G401.6 (cell line): ENCODE results near the gene TMC7.

Experiments used
- FAIRE-seq: peaks from 2 replicates; lab custom pipeline; 2012; peaks lifted over from hg19 to GRCh38; lab: Jason Lieb, UNC

TMC7 gene

GRCh38 chr16:19031738-19032137 is 48.0 kb downstream of the TMC7 start:
- no peak for FAIRE-seq

DNA sequence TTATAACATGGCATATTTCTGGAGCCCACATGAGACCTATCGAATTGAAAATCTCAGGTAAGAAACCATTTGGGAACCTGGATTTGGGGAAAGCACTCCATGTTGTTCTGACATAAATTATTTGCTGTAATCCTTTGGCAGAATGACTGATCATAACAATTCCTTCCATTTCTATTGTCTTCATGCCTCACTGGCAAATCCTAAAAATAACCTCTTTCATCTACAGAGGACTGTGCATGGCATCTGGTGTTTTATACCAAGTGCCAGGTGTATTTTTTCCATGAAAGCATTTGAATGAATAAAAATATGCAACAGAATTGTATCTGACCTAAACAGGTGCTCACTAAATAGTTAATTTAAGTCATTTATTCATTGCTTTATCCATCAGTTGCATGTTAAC is 50.0 kb downstream of the TMC7 start:
- no peak for FAIRE-seq

- FAIRE-seq, result no peak
Measured at GRCh38 chr16:19040400-19040799, 56.7 kb downstream of the TMC7 start.

DNA sequence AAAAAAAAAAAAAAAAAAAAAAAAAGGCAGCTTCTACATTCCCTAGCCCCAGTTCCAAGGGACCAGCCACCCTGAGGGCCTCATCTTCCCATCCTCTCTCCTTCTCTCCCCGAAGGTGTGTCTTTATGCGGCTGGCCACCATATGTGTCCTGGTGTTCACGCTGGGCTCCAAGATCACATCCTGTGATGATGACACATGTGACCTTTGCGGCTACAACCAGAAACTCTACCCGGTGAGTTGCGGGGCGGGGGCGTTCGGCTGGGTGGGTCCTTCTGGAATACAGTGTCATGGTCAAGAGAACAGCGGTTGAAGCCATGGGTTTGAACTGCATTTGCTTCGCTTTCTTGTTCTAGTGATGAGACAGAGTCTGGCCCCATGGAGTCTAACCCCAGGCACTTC is 61.0 kb downstream of the TMC7 start:
- FAIRE-seq, result no peak

GRCh38 chr16:19046062-19046461 is 62.3 kb downstream of the TMC7 start:
- FAIRE-seq, result no peak

DNA sequence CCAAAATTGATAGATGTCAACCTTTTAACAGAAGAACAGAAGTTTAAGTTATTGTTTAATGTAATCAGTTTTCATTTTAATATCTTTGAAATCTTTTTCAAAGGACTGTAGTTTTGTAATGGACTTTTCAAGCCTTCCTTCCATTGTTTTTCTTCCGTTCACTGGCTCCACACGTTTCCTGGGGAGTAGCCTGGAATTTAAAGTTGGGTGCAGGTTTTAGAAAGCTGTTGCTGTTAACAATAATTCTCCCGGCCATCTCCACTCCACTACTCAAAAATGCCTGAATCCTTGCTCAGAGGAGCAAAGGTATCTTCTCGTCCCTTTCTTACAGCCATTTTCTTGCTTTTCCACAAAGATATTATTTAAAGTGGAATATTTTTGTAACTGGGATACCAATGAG is 79.0 kb downstream of the TMC7 start:
- FAIRE-seq, result no peak

DNA sequence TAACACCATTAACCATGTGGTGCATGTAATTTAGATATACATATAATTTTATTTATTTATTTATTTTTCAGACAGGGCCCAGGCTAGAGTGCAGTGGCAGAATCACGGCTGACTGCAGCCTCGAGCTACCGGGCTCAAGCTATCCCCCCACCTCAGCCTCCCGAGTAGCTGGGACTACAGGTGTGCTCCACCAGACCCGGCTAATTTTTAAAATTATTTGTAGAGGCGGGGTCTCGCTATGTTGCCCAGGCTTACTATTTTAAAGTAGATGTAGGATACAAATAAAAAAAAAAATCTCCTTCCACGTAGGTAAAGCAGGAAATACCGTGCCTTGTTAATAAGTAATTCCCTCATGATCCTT is 83.2 kb downstream of the TMC7 start:
- no peak for FAIRE-seq

GRCh38 chr16:19067349-19068236 is 83.9 kb downstream of the TMC7 start, which contains the start of gene COQ7:
Gene COQ7 (plus strand): TSS chr16:19067614. CDS start chr16:19067665, 51 bp downstream.
- FAIRE-seq, result peak; percentile 97

DNA sequence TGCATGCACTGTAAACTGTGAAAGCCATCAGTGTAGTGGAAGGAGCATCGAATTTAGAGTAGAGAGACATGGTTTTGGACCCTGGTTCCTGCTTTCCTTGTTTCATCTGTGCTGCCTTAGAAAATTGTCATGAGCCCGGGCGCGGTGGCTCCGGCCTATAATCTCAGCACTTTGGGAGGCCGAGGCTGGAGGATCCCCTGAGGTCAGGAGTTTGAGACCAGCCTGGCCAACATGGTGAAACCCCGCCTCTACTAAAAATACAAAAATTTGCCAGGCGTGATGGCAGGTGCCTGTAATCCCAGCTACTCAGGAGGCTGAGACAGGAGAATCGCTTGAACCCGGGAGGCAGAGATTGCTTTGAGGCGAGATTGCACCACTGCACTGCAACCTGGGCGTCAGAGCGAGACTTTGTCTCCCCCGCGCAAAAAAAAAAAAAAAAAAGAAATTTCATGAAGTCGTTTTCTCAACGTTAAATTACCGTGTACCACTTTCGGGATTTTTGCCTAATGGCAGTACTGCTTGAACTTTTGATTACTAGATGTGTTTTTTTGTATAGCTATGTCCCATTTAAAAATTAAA is 84.6 kb downstream of the TMC7 start:
- FAIRE-seq, result no peak

DNA sequence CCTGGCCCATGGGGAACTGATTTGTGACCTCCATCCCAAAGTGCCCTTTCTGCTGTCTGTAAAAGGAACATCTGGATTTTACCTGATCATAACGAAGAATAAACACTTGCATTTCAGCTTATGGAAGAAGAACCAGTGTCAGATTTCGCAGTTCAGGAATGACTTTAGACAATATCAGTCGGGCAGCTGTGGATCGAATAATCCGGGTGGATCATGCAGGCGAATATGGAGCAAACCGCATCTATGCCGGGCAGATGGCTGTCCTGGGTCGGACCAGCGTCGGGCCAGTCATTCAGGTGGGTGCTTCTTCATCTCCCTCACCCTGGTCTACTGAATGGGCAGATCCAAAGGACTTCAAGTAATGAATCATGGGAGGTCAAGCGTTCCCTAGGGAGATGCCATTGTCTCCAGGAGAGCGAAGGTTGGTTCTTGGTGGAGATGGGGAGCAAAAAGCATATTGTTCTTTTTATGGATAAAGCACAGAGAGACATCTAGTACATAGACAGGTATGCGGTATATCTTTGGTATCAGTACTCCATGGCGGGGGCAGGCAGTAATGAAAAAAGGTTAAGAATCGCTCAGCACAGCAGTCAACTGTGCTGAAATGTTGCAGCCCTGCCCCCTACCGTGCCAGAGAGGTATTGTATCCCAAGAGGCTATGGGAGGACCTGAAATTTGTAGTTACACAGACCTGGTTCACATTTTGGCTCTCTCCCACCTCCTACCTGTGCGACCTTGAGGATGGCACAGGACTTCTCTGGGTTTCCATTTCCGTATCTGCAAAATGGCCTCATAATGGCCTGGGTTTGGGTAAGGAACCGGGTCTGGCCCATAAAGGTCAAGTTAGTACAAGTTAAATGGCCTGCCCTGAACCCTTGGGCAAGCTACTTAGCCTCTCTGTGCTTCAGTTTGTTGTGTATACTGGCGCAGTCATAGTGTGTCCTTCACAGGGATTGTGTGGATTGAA is 88.4 kb downstream of the TMC7 start:
- no peak for FAIRE-seq

DNA sequence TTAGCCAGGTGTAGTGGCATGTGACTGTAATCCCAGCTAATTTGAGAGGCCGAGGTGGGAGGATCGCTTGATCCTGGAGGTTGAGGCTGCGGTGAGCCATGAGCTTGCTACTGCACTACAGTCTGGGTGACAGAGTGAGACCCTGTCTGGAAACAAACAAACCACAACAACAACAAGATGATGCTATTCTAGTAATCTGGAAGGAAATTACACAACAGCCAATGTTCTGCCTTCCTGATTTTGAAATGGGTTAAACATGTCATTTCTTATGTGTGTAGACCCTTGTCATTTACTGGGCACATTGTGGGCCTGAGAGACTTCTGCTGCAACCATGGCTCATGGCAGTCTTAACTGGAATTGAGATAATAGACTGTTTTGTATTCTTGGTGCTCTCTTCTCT is 89.6 kb downstream of the TMC7 start:
- no peak for FAIRE-seq

DNA sequence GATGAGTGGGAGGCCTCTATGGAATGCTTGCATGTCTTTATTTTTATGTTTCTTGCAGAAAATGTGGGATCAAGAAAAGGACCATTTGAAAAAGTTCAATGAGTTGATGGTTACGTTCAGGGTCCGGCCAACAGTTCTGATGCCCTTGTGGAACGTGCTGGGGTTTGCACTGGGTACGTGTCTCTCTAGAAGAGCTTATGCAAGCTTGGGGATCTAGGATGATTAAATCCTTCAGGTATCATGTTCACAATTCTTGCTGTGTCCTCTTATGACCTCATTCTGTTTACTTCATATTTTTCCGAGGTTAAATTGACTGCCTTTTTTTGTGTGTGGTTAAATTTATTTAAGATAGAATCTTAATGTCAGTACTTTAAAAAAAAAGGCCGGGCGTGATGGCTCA is 90.1 kb downstream of the TMC7 start:
- no peak for FAIRE-seq

DNA sequence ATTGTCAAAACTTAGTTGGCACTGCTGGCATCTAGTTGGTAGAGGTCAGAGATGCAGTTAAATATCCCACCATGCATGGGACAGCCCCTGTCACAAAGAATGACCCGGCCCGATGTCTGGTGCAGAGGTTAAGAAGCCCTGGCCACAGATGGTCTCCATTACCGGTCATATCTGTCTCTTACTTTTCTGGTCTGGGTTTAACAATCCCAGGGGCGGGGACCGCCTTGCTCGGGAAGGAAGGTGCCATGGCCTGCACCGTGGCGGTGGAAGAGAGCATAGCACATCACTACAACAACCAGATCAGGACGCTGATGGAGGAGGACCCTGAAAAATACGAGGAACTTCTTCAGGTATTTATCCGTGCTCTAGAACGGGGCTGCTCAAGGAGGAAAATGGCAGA is 91.8 kb downstream of the TMC7 start:
- no peak for FAIRE-seq

- no peak for FAIRE-seq
Measured at GRCh38 chr16:19077879-19078278, 94.1 kb downstream of the TMC7 start.

GRCh38 chr16:19083670-19084069 is 99.9 kb downstream of the TMC7 start:
- FAIRE-seq, result no peak

DNA sequence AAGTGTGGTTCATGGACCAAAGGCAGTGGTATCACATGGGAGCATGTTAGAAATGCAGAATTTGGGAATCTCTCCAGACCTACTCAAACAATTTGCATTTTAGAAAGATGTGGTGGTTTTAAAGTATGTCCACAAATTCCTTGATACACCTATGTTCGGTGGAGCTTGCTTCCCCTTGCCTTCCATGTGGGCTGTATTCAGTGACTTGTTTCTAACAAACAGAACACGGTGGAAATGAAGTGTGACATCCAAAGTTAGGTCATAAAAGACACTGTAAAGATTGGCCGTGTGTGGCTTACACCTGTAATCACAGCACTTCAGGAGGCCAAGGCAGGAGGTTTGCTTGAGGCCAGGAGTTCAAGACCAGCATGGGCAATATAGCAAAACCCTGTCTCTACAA is 100.4 kb downstream of the TMC7 start:
- no peak for FAIRE-seq

DNA sequence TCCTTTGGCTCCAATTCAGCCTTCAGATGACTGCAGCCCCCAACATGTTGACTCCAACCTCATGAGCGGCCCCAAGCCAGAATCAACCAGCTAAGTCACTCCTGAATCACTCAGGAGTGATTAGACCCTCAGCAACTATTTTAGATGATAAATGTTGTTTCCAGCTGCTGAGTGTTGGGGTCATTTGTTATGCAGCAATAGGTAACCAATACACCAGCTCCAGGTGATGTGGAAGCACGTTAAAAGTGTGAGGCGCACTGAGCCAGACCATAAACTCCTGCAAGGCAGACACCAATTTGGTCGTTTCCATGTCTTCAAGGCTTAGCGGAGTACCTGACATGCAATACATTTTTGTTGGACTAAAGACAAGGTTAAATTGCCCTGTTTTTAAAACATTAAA is 101.1 kb downstream of the TMC7 start:
- FAIRE-seq, result no peak

DNA sequence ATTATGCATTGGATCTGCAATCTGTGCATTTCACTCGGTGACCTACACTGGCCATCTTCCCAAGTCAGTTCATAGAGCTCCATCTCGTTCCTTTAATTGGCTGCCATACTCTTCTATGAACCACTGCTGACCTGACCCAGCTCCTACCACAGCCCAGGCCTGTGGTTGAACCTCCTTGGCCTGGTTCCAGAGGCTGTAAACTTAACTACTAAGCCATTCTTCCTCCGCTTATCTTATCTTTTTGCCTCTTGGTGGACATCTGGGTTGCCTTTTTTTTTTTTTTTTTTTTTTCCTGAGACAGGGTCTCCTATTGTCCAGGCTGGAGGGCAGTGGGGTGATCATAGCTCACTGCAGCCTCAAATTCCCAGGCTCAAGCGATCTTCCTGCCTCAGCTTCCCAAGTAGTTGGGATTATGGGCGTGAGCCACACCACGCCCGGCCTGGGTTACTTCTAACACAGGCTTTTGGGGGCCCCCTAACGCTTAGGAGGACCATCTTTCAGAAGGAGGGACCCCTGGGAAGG is 102.0 kb downstream of the TMC7 start:
- no peak for FAIRE-seq

DNA sequence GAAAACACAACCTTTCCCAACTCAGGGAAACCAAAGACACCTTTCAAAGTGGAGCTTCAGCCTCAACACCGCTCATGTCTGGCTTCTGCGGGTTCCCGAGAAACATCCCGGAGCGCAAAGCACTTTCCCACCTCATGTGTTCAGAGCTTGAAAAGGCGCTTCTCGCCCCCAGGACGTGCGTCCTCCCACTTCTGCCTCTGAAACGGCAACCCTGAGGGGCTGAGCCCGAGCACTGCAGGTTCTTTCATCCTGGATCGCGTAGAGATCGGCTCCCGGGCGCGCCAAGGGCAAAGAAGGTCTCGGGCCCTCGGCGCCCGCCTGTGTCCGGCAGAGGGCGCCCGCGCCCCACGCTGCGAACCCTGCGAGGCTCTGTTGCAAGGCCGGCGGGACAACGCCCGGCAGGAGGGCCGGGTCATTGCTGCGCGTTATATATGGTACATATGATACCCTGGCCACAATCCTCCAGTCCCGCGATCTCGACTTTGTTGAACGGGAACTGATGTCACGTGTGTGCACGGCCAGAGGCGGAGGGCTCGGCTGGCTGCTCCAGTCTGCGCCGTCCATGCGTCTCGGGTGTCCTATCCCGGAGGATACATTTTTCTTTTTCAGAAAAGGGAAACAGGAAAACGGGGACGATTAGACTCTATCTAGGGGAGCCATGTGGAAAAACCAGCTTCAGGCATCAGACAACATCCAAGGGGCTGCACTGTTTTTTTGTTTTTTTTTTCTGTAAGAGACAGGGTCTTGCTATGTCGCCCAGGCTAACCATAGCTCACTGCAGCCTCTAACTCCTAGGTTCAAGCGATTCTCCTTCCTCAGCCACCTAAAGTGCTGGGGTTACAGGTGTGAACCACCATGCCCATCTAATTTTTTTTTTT is 102.8 kb downstream of the TMC7 start:
- no peak for FAIRE-seq

DNA sequence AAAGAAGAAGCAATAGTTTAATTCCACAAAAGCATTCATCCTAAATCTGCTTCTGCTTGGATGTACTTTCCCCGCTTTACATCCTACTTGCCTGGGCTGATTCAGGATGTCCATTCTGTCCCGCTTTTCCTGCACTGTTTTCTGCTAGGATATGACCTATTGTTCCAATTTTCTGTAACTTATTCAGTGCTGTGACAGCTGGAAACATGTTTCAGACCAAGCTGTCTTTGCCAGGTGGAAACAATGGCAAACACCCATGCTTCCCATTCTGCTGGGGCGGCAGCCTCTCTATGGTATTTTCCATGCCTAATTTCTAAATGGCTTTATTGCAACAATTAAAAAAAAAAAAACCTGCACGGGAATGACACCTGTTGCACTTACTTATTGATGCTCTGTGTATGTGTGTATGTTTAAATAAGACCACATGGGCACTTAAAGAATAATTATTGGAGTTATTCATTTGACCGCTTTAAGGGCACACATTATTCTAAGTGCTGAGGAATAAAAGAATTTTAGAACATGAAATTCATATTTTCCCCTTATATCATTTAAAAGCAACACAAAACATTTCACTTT is 104.7 kb downstream of the TMC7 start:
- no peak for FAIRE-seq

DNA sequence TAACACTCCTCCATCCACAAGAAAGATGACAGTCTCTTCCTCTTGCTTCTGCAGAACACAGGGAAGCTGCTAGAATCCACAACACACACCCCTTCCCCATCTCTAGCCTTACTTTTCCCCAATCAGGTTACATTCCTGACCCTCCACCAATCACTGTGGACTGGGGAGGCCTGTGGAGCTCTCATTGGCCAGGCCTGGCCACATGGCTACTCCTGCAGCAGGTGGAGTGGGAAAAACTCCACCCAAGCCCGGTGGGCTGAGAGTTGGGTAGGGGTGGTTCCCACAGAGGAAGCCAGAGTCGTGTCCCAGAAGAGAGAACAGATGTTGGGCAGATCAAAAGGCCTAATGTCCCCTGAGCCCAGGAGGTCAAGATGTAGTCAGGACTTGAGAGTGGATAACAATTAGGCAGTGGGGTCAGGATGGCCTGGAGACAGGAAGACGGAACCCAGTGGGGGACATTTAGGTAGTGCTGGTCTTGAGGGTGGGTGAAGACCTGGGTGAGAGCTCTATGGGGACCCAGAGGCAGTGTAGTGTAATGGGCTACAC is 105.7 kb downstream of the TMC7 start:
- no peak for FAIRE-seq
